HG03175 (cell line): ENCODE data around the gene BPIFB3.
"Not testable (repeated sequence)": the region's sequence is repeated elsewhere in the genome, so short reads cannot be mapped to it uniquely, and the experiment has no call there.

Experiments
- ATAC-seq: cut with Tn5 transposase; IDR thresholded peaks from one replicate; pipeline ENCODE4 v1.9.1; 2021; ENCODE audit warnings: mild to moderate bottlenecking, moderate library complexity; ENCODE audit not compliant: unreplicated experiment

Gene BPIFB3

GRCh38 chr20:33112547-33113386, 59.1 kb downstream of the BPIFB3 start:
- ATAC-seq: no peak

GRCh38 chr20:33113387-33113908, 59.7 kb downstream of the BPIFB3 start:
- ATAC-seq: no peak

DNA sequence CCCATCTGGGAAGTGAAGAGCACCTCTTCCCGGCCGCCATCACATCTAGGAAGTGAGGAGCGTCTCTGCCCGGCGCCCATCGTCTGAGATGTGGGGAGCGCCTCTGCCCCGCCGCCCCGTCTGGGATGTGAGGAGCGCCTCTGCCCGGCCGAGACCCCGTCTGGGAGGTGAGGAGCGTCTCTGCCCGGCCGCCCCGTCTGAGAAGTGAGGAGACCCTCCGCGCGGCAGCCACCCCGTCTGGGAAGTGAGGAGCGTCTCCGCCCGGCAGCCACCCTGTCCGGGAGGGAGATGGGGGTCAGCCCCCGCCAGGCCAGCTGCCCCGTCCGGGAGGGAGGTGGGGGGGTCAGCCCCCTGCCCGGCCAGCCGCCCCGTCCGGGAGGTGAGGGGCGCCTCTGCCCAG, 61.8 kb downstream of the BPIFB3 start:
- not testable (repeated sequence) for ATAC-seq

GRCh38 chr20:33119725-33120720, 66.3 kb downstream of the BPIFB3 start:
- no peak for ATAC-seq

DNA sequence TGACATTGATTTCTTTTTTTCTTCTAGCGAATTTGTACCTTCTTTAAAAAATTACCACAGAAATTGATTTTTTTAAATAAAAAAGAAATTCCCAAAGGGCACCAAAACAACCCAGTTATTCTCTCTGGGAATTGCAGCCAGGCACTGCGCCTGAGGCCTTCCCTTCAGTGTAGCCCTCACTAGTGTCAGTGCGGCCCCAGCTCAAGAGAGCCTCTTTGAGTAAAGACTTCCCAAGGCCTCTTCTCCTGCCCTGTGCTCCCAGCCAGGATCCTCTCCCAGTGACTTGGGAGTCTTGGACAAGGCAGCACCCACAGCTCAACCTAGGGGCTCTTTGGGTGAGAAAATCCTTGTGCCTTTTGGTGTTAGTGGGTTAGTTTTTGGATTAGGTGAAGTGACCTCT, 67.2 kb downstream of the BPIFB3 start:
- no peak for ATAC-seq

GRCh38 chr20:33122297-33122696, 68.6 kb downstream of the BPIFB3 start:
- not testable (repeated sequence) for ATAC-seq
